Adipocyte (in vitro differentiated cells): ENCODE data around the gene CCNL1.
A peak's percentile ranks its signal among the peaks of the same experiment; 100 is the strongest.
"Not testable (repeated sequence)": the region's sequence is repeated elsewhere in the genome, so short reads cannot be mapped to it uniquely, and the experiment has no call there.

ENCODE experiments used
- DNase-seq: peaks from one replicate; pipeline ENCODE4 v3.0.0-alpha.2; 2015; ENCODE audit warnings: low read depth
- H3K27me3 ChIP-seq: replicated peaks from 2 replicates; pipeline ENCODE4 v1.7.0; 2013; ENCODE audit warnings: mild to moderate bottlenecking, low read length, moderate library complexity; ENCODE audit not compliant: control insufficient read depth, insufficient read depth
- H3K36me3 ChIP-seq: 2 replicates; pipeline ENCODE4 v1.7.0; 2013; ENCODE audit warnings: low read length, mild to moderate bottlenecking, moderate library complexity; ENCODE audit not compliant: control insufficient read depth, insufficient read depth, severe bottlenecking
- H3K4me1 ChIP-seq: 2 replicates; pipeline ENCODE4 v1.7.0; 2013; ENCODE audit warnings: mild to moderate bottlenecking, low read length, moderate library complexity; ENCODE audit not compliant: control insufficient read depth, insufficient read depth
- H3K4me3 ChIP-seq: 2 replicates; pipeline ENCODE4 v1.7.0; 2013; ENCODE audit warnings: mild to moderate bottlenecking, low read length, moderate library complexity
- H3K9ac ChIP-seq: 2 replicates; pipeline ENCODE4 v1.7.0; 2013; ENCODE audit warnings: mild to moderate bottlenecking, low read length, moderate library complexity
- H3K9me3 ChIP-seq: 2 replicates; pipeline ENCODE4 v1.7.0; 2013; ENCODE audit warnings: mild to moderate bottlenecking, low read length, moderate library complexity; ENCODE audit not compliant: control insufficient read depth

The CCNL1 gene

GRCh38 chr3:157179365-157179803, 19.4 kb upstream of the CCNL1 start:
- no peak for DNase-seq

GRCh38 chr3:157178503-157179364, 18.8 kb upstream of the CCNL1 start:
- H3K4me3 ChIP-seq, H3K36me3 ChIP-seq, H3K27me3 ChIP-seq, H3K9me3 ChIP-seq, DNase-seq, H3K9ac ChIP-seq: not testable (repeated sequence)
- H3K4me1 ChIP-seq, result peaks cover 18% of the 10 kb centered on the region

More at GRCh38 chr3:157179365-157179803, 19.4 kb upstream of the CCNL1 start:
- Histone ChIP-seq H3K9me3 (no peaks in the 10 kb centered on the region), H3K4me3 (no peak overlapping the region), H3K4me1 (peaks cover 11% of the 10 kb centered on the region), H3K9ac (no peak overlapping the region), H3K36me3 (no peaks in the 10 kb centered on the region), H3K27me3 (no peaks in the 10 kb centered on the region)

DNA sequence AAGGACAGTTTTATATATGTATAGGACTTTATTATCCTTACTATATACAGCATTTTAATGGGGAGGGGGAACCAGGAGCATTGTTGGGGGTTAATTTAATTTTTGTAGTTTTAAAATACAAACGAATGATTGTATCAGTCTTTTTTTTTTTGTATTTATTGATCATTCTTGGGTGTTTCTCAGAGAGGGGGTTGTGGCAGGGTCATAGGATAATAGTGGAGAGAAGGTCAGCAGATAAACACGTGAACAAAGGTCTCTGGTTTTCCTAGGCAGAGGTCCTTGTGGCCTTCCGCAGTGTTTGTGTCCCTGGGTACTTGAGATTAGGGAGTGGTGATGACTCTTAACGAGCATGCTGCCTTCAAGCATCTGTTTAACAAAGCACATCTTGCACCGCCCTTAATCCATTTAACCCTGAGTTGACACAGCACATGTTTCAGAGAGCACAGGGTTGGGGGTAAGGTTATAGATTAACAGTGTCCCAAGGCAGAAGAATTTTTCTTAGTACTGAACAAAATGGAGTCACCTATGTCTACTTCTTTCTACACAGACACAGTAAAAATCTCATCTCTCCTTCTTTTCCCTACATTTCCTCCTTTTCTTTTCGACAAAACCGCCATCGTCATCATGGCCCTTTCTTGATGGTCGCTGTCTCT, 18.0 kb upstream of the CCNL1 start:
- H3K4me3 ChIP-seq, H3K9me3 ChIP-seq, H3K9ac ChIP-seq, H3K36me3 ChIP-seq, H3K27me3 ChIP-seq, DNase-seq: not testable (repeated sequence)
- H3K4me1 ChIP-seq, result peaks cover 19% of the 10 kb centered on the region

- peak overlapping the region; percentile 98 for H3K4me3 ChIP-seq
- H3K9me3 ChIP-seq, result no peaks in the 10 kb centered on the region
- H3K4me1 ChIP-seq, result peaks cover 22% of the 10 kb centered on the region
- no peaks in the 10 kb centered on the region for H3K36me3 ChIP-seq
- no peaks in the 10 kb centered on the region for H3K27me3 ChIP-seq
- H3K9ac ChIP-seq, result peak overlapping the region; percentile 99
- no peak for DNase-seq
Observed at GRCh38 chr3:157176934-157177333, 17.0 kb upstream of the CCNL1 start.

GRCh38 chr3:157175691-157176507, 16.0 kb upstream of the CCNL1 start:
- peak overlapping the region; percentile 99 for H3K9ac ChIP-seq
- H3K27me3 ChIP-seq, result no peaks in the 10 kb centered on the region
- no peaks in the 10 kb centered on the region for H3K9me3 ChIP-seq
- H3K4me1 ChIP-seq, result peaks cover 32% of the 10 kb centered on the region
- H3K4me3 ChIP-seq, result peak overlapping the region; percentile 98
- peak; percentile 76 for DNase-seq
- no peaks in the 10 kb centered on the region for H3K36me3 ChIP-seq

DNA sequence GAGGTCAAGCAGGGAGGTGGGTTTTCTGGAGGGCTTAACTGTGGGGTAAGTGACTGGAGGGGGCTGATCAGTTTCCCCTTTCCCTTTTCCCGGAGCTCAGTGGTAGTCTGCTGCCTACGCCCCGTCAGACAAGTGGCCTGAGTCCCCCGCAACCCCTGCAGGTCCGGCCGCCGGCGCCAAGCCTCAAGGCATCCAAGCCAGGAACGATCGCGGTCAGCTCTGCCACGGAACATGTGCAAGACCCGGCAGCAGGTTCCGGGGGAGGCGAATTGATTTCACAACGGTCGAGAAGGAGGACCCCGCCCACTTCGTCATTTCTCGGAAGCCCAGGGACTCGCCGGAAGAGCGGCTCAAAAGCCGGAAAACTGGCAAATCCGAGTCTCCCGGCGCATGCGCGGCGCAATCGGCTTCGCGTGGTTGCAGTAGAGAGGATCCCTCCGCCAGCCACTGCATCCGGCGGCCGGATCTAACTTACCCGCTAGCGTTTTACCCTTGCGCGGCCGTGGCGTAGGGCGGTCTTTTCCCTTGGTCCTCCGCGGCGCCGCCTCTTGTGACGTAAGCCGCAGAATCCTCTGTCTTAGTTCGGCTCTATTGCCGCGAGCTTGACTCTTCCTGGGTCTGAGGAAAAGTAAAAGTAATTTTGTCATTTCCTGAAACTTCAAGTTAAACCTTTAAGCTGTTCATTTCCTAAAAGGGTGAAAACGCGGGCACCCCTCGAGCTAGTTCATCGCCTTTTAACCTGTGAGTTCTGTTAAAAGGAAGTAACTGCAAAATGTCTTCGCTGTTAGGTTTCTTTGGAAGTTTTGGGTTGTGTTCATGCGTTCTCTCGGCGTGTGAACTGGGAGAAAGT, 14.9 kb upstream of the CCNL1 start:
- Histone ChIP-seq H3K4me3 (peak overlapping the region; percentile 98), H3K4me1 (peaks cover 37% of the 10 kb centered on the region), H3K36me3 (no peaks in the 10 kb centered on the region), H3K27me3 (no peaks in the 10 kb centered on the region), H3K9ac (peak overlapping the region; percentile 99), H3K9me3 (no peaks in the 10 kb centered on the region)
- DNase-seq, result peak; percentile 100

DNA sequence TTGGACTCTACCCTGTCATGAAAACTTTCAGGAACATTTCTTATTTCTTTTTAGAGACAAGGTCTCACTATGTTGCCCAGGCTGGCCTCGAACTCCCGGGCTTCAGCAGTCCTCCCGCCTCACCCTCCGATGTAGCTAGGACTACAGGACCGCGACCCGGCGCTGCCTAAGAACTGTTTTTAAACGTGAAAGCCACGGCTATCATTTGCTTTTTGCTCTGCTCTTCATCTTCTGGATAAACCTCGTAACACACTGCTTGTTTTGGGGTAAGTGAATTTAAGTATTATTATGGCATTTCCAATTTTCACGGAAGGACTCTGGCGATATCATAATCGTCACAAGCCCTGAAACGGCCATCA, 14.3 kb upstream of the CCNL1 start:
- H3K36me3 ChIP-seq, result no peaks in the 10 kb centered on the region
- peaks cover 37% of the 10 kb centered on the region for H3K4me1 ChIP-seq
- H3K9me3 ChIP-seq, result no peaks in the 10 kb centered on the region
- DNase-seq, result no peak
- peak overlapping the region; percentile 98 for H3K9ac ChIP-seq
- peak overlapping the region; percentile 89 for H3K4me3 ChIP-seq
- no peaks in the 10 kb centered on the region for H3K27me3 ChIP-seq

DNA sequence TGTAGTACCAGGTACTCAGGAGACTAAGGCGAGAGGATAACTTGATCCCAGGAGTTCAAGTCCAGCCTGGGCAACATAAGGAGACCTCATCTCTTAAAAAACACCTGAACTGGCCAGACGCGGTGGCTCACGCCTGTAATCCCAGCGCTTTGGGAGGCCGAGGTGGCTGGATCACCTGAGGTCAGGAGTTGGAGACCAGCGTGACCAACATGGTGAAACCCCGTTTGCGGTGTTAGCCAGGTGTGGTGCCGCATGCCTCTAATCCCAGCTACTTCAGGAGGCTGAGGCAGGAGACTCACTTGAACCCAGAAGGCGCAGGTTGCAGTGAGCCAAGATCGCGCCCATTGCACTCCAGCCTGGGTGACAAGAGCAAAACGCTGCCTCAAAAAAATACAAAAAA, 13.4 kb upstream of the CCNL1 start:
- DNase-seq, H3K27me3 ChIP-seq, H3K9me3 ChIP-seq, H3K4me3 ChIP-seq, H3K9ac ChIP-seq, H3K36me3 ChIP-seq: not testable (repeated sequence)
- H3K4me1 ChIP-seq, result peaks cover 37% of the 10 kb centered on the region

GRCh38 chr3:157172746-157173145, 12.8 kb upstream of the CCNL1 start:
- Histone ChIP-seq H3K9me3 (no peaks in the 10 kb centered on the region), H3K9ac (no peak overlapping the region), H3K36me3 (no peaks in the 10 kb centered on the region), H3K27me3 (no peaks in the 10 kb centered on the region), H3K4me1 (peaks cover 37% of the 10 kb centered on the region), H3K4me3 (no peak overlapping the region)
- DNase-seq, result no peak

GRCh38 chr3:157170861-157171260, 10.9 kb upstream of the CCNL1 start:
- no peak for DNase-seq
- Histone ChIP-seq H3K4me3 (no peak overlapping the region), H3K4me1 (peaks cover 28% of the 10 kb centered on the region)

More at GRCh38 chr3:157170861-157171260, 10.9 kb upstream of the CCNL1 start:
- Histone ChIP-seq H3K27me3 (no peaks in the 10 kb centered on the region), H3K36me3 (no peaks in the 10 kb centered on the region), H3K9ac (peak overlapping the region; percentile 79), H3K9me3 (no peaks in the 10 kb centered on the region)
